H9 (cell line): Measurements from ENCODE around the gene ANAPC2. TPM values are rescaled to one million over a fixed set of nuclear protein-coding genes. Genes with fewer than 3 reads are reported as not detected.

Experiments
- DNase-seq: peaks from one replicate; pipeline ENCODE4 v3.0.0-alpha.2; 2017
- H2AFZ ChIP-seq: one replicate; pipeline ENCODE4 v1.6.1; 2013; ENCODE audit warnings: mild to moderate bottlenecking, low read length, control low read depth, moderate library complexity
- H2AK5ac ChIP-seq: 2 replicates; pipeline ENCODE4 v1.6.1; 2013; ENCODE audit warnings: low read length, control low read depth, mixed read lengths; ENCODE audit not compliant: insufficient read length
- H2BK120ac ChIP-seq: one replicate; pipeline ENCODE4 v1.6.1; 2013; ENCODE audit warnings: low read depth, mild to moderate bottlenecking, low read length, control low read depth, inconsistent platforms; ENCODE audit not compliant: poor library complexity, severe bottlenecking
- H2BK12ac ChIP-seq: 2 replicates; pipeline ENCODE4 v1.6.1; 2013; ENCODE audit warnings: low read length, control low read depth, mixed read lengths, low read depth; ENCODE audit not compliant: insufficient read length
- H2BK15ac ChIP-seq: 2 replicates; pipeline ENCODE4 v1.6.1; 2013; ENCODE audit warnings: low read depth, low read length, control low read depth
- H2BK20ac ChIP-seq: one replicate; pipeline ENCODE4 v1.6.1; 2013; ENCODE audit warnings: low read depth, mild to moderate bottlenecking, low read length, control low read depth, inconsistent platforms; ENCODE audit not compliant: poor library complexity, severe bottlenecking
- H2BK5ac ChIP-seq: 2 replicates; pipeline ENCODE4 v1.6.1; 2013; ENCODE audit warnings: low read length, control low read depth, mixed read lengths; ENCODE audit not compliant: insufficient read length
- H3K14ac ChIP-seq: 2 replicates; pipeline ENCODE4 v1.6.1; 2013; ENCODE audit warnings: low read length, control low read depth; ENCODE audit not compliant: insufficient read depth
- H3K18ac ChIP-seq: 2 replicates; pipeline ENCODE4 v1.6.1; 2013; ENCODE audit warnings: low read depth, mild to moderate bottlenecking, mixed read lengths, low read length, control low read depth; ENCODE audit not compliant: insufficient read length
- H3K23ac ChIP-seq: 2 replicates; pipeline ENCODE4 v1.6.1; 2013; ENCODE audit warnings: low read length, control low read depth, mixed read lengths, low read depth; ENCODE audit not compliant: insufficient read length
- H3K23me2 ChIP-seq: 2 replicates; pipeline ENCODE4 v1.6.1; 2013; ENCODE audit warnings: low read depth, mild to moderate bottlenecking, mixed read lengths, low read length, control low read depth; ENCODE audit not compliant: insufficient read length, poor library complexity, severe bottlenecking
- H3K27ac ChIP-seq: 2 replicates; pipeline ENCODE4 v1.5.1; 2013; ENCODE audit warnings: low read length, control low read depth, mixed read lengths, low read depth; ENCODE audit not compliant: insufficient read length
- H3K27me3 ChIP-seq: 2 replicates; pipeline ENCODE4 v1.6.1; 2013; ENCODE audit warnings: low read length, control low read depth, inconsistent platforms; ENCODE audit not compliant: insufficient read depth
- H3K4ac ChIP-seq: 2 replicates; pipeline ENCODE4 v1.6.1; 2013; ENCODE audit warnings: low read depth, mild to moderate bottlenecking, control low read depth, inconsistent platforms, low read length, moderate library complexity
- H3K4me1 ChIP-seq: 2 replicates; pipeline ENCODE4 v1.6.1; 2013; ENCODE audit warnings: low read length, control low read depth, inconsistent platforms; ENCODE audit not compliant: insufficient read depth
- H3K4me2 ChIP-seq: 2 replicates; pipeline ENCODE4 v1.6.1; 2013; ENCODE audit warnings: low read length, control low read depth, mixed read lengths; ENCODE audit not compliant: insufficient read length, insufficient read depth
- H3K56ac ChIP-seq: 2 replicates; pipeline ENCODE4 v1.6.1; 2013; ENCODE audit warnings: low read depth, mild to moderate bottlenecking, mixed read lengths, low read length, control low read depth; ENCODE audit not compliant: insufficient read length
- H3K79me1 ChIP-seq: 2 replicates; pipeline ENCODE4 v1.6.1; 2013; ENCODE audit warnings: low read depth, mild to moderate bottlenecking, moderate library complexity, low read length, control low read depth, inconsistent platforms; ENCODE audit not compliant: insufficient read depth, poor library complexity, severe bottlenecking
- H3K79me2 ChIP-seq: 2 replicates; pipeline ENCODE4 v1.6.1; 2013; ENCODE audit warnings: low read length, control low read depth, inconsistent platforms; ENCODE audit not compliant: insufficient read depth
- H3K9ac ChIP-seq: 2 replicates; pipeline ENCODE4 v1.6.1; 2013; ENCODE audit warnings: low read length, control low read depth, mixed read lengths; ENCODE audit not compliant: insufficient read length; ENCODE audit errors: extremely low read depth
- H3K9me3 ChIP-seq: one replicate; pipeline ENCODE4 v1.6.1; 2013; ENCODE audit warnings: low read depth, low read length, inconsistent platforms; ENCODE audit not compliant: control insufficient read depth
- H3T11ph ChIP-seq: one replicate; pipeline ENCODE4 v1.6.1; 2013; ENCODE audit warnings: mild to moderate bottlenecking, low read length, control low read depth, inconsistent platforms
- H4K20me1 ChIP-seq: one replicate; pipeline ENCODE4 v1.6.1; 2013; ENCODE audit not compliant: control insufficient read depth, insufficient read length, insufficient read depth
- H4K5ac ChIP-seq: 2 replicates; pipeline ENCODE4 v1.6.1; 2013; ENCODE audit warnings: low read depth, mild to moderate bottlenecking, mixed read lengths, low read length, control low read depth; ENCODE audit not compliant: insufficient read length
- H4K8ac ChIP-seq: replicated peaks from 2 replicates; pipeline ENCODE4 v1.6.1; 2013; ENCODE audit warnings: low read length, control low read depth, mixed read lengths, low read depth; ENCODE audit not compliant: insufficient read length
- H4K91ac ChIP-seq: 2 replicates; pipeline ENCODE4 v1.6.1; 2013; ENCODE audit warnings: low read depth, mild to moderate bottlenecking, moderate library complexity, mixed read lengths, low read length, control low read depth; ENCODE audit not compliant: insufficient read length
- H3K27ac Mint-ChIP-seq, 3 experiments: 2 replicates in 2 of 3; 3 replicates in 1 of 3; pipeline ENCODE4 v1.8.0; 2020 to 2021; ENCODE audit warnings: mixed read lengths in 3 of 3, mild to moderate bottlenecking in 1 of 3, moderate library complexity in 1 of 3
- H3K27me3 Mint-ChIP-seq: 2 replicates; pipeline ENCODE4 v1.8.0; 2021; ENCODE audit warnings: low read depth, mild to moderate bottlenecking, moderate library complexity, mixed read lengths
- H3K36me3 Mint-ChIP-seq, 3 experiments: 2 replicates in 2 of 3; 3 replicates in 1 of 3; pipeline ENCODE4 v1.8.0; 2020 to 2021; ENCODE audit warnings: low read depth in 3 of 3, mixed read lengths in 3 of 3; ENCODE audit not compliant: insufficient read depth in 1 of 3
- H3K4me1 Mint-ChIP-seq, 2 experiments: 2 replicates each; pipeline ENCODE4 v1.8.0; 2020; ENCODE audit warnings: mixed read lengths in 2 of 2
- H3K4me3 Mint-ChIP-seq, 2 experiments: 2 replicates in 1 of 2; 3 replicates in 1 of 2; pipeline ENCODE4 v1.8.0; 2020 to 2021; ENCODE audit warnings: mild to moderate bottlenecking in 2 of 2, mixed read lengths in 2 of 2, moderate library complexity in 1 of 2
- H3K9me3 Mint-ChIP-seq, 2 experiments: 2 replicates in 1 of 2; 3 replicates in 1 of 2; pipeline ENCODE4 v1.8.0; 2020; ENCODE audit warnings: mild to moderate bottlenecking in 2 of 2, mixed read lengths in 2 of 2, moderate library complexity in 1 of 2
- WGBS: extraction: QIAGEN DNeasy Blood & Tissue Kit; methylation state at CpG from one replicate; pipeline ENCODE4 v1.1.7; 2013; ENCODE audit warnings: missing lambda C conversion rate, low lambda C conversion rate, mixed read lengths; ENCODE audit not compliant: insufficient read length; ENCODE audit errors: extremely low coverage; 5-methylcytosine and 5-hydroxymethylcytosine counted together
- total RNA-seq: library from RNA; stranded (reverse); gene quantifications from 2 replicates; pipeline ENCODE4 v1.2.1, GENCODE V29; 2021
- TF ChIP-seq, protein P1 (sequence below): fragments of 200-600 bp; sonication (generic); conservative IDR thresholded peaks from 3 replicates; pipeline ENCODE4 v1.8.0; 2021; ENCODE audit warnings: antibody characterized with exemption, mild to moderate bottlenecking

ANAPC2 gene
- total RNA-seq, 1 experiment from 2014 or later, result 54.8 TPM

DNA sequence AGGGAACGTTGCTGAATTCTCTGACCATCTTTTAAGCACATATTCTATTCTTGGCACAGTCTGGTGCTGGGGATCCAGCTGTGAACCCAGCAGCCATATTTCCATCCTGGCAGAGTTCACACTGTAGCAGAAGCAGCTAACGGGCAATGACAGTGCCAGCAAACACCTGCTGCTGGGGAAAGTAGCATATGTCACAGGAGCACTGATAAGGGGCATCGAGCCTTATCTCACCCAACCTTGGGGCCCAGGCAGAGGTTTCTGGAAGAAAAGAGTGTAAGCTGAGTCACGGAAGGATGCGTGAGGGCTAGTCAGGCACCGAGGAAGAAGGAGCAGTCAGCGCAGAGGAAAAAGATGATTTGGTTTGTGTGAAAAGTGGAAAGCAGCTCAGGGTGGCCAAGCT, 18.2 kb upstream of the ANAPC2 start:
- peak overlapping the region; percentile 91 for H3K4me2 ChIP-seq
- Mint-ChIP-seq H3K27ac (0 out of 7 replicates have a peak overlapping the region, but pooled peaks of 1 of the 3 experiments have one; percentile 97), H3K36me3 (peaks cover 8 to 39% (median 30%) of the 10 kb centered on the region in 3 experiments), H3K9me3 (no peaks in the 10 kb centered on the region), H3K27me3 (no peaks in the 10 kb centered on the region), H3K4me3 (peak overlapping the region; percentile 93 to 99), H3K4me1 (peaks cover 23 to 29% of the 10 kb centered on the region in 2 experiments)
- H3K23ac ChIP-seq, result no peak overlapping the region
- H3K56ac ChIP-seq, result no peak overlapping the region
- no CpG with 5 or more reads among the region's 7 CpGs for WGBS
- peak overlapping the region; percentile 84 for H3K9ac ChIP-seq
- no peak overlapping the region for H2BK20ac ChIP-seq
- no peak overlapping the region for H2BK15ac ChIP-seq
- H2AFZ ChIP-seq, result no peak overlapping the region
- H3K27ac ChIP-seq, result no peak overlapping the region
- no peak overlapping the region for H4K91ac ChIP-seq
- no peak overlapping the region for H2BK12ac ChIP-seq
- DNase-seq, result no peak
- H3T11ph ChIP-seq, result no peak overlapping the region
- peaks cover 6% of the 10 kb centered on the region for H3K23me2 ChIP-seq
- H2BK120ac ChIP-seq, result no peak overlapping the region
- no peaks in the 10 kb centered on the region for H3K27me3 ChIP-seq
- H3K79me1 ChIP-seq, result peaks cover 19% of the 10 kb centered on the region
- no peak overlapping the region for H3K4ac ChIP-seq
- H2BK5ac ChIP-seq, result no peak overlapping the region
- H3K9me3 ChIP-seq, result no peaks in the 10 kb centered on the region
- no peak overlapping the region for H4K5ac ChIP-seq
- H3K79me2 ChIP-seq, result peaks cover 13% of the 10 kb centered on the region; the same call in 1 of the 2 replicates
- no peak overlapping the region for H3K14ac ChIP-seq
- no peaks in the 10 kb centered on the region for H4K20me1 ChIP-seq
- H3K18ac ChIP-seq, result no peak overlapping the region
- TF ChIP-seq, protein P1, sequence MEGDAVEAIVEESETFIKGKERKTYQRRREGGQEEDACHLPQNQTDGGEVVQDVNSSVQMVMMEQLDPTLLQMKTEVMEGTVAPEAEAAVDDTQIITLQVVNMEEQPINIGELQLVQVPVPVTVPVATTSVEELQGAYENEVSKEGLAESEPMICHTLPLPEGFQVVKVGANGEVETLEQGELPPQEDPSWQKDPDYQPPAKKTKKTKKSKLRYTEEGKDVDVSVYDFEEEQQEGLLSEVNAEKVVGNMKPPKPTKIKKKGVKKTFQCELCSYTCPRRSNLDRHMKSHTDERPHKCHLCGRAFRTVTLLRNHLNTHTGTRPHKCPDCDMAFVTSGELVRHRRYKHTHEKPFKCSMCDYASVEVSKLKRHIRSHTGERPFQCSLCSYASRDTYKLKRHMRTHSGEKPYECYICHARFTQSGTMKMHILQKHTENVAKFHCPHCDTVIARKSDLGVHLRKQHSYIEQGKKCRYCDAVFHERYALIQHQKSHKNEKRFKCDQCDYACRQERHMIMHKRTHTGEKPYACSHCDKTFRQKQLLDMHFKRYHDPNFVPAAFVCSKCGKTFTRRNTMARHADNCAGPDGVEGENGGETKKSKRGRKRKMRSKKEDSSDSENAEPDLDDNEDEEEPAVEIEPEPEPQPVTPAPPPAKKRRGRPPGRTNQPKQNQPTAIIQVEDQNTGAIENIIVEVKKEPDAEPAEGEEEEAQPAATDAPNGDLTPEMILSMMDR, result no peak
- H4K8ac ChIP-seq, result no peak overlapping the region
- H2AK5ac ChIP-seq, result no peak overlapping the region
- H3K4me1 ChIP-seq, result no peaks in the 10 kb centered on the region; the same call in 1 of the 2 replicates
